HCT116 (cell line): ENCODE data around the gene TBXA2R. TPM values are rescaled to one million over a fixed set of nuclear protein-coding genes. Genes with fewer than 3 reads are reported as not detected.
A peak's percentile ranks its signal among the peaks of the same experiment; 100 is the strongest.

ENCODE experiments used
- ATAC-seq: fragments of 200-7000 bp; cut with Tn5 transposase; 2 replicates; pipeline ENCODE4 v1.9.1; 2020; ENCODE audit warnings: mild to moderate bottlenecking, moderate library complexity
- BruUV-seq: library from RNA; stranded (reverse); fragments of 400-500 nt; replicated peaks from 2 replicates; lab custom pipeline; 2021; lab: Mats Ljungman, UMichigan
- CTCF ChIA-PET: fragments of 300-600 bp; sonication (Branson Sonifier 250); formaldehyde crosslinking; loops from one replicate; lab custom pipeline; 2021; ENCODE audit warnings: antibody characterized with exemption; lab: Charles Lee
- POLR2A ChIA-PET: fragments of 300-600, 350-600 bp; sonication (Branson Sonifier 250); formaldehyde crosslinking; loops from one replicate; lab custom pipeline; 2021; ENCODE audit warnings: antibody characterized with exemption; lab: Charles Lee
- RAD21 ChIA-PET, 2 experiments: fragments of 300-600 bp; sonication (Branson Sonifier 250); formaldehyde crosslinking; loops; one replicate each; lab custom pipeline; 2023; ENCODE audit warnings: low total read pairs in 2 of 2; ENCODE audit not compliant: uncharacterized antibody in 2 of 2, unreplicated experiment in 2 of 2, low non-redundant PET in 1 of 2; lab: Charles Lee
- DNase-seq: peaks from one replicate; pipeline ENCODE4 v3.0.0-alpha.2; 2010; ENCODE audit warnings: low read depth, low spot score
- H2AFZ ChIP-seq: fragments of 200-600 bp; shearing (Covaris generic), sonication (generic); 2 replicates; pipeline ENCODE4 v1.6.1; 2017; ENCODE audit warnings: low read depth, mixed run types, mixed read lengths, antibody characterized with exemption, low read length; ENCODE audit not compliant: poor library complexity, severe bottlenecking
- H3K27ac ChIP-seq: 2 replicates; pipeline ENCODE4 v1.5.1; 2012; ENCODE audit warnings: low read depth, low read length
- H3K27me3 ChIP-seq: fragments of 200-600 bp; sonication (generic); 2 replicates; pipeline ENCODE4 v1.6.1; 2016; ENCODE audit warnings: mixed run types, low read length, mixed read lengths; ENCODE audit not compliant: insufficient read depth
- H3K36me3 ChIP-seq, 2 experiments: fragments of 200-500 bp in 1 of 2; fragments of 200-600 bp in 1 of 2; sonication (Bioruptor generic) in 1 of 2; sonication (generic) in 1 of 2; 2 replicates each; pipeline versions ENCODE4 v1.5.1 to v1.6.1; 2014 to 2016; ENCODE audit warnings: low read length in 2 of 2, inconsistent platforms in 1 of 2, mixed read lengths in 1 of 2, mixed run types in 1 of 2; ENCODE audit not compliant: insufficient read depth in 2 of 2, control insufficient read depth in 1 of 2
- H3K4me1 ChIP-seq, 2 experiments: fragments of 200-600 bp in 1 of 2; sonication (generic) in 1 of 2; 2 replicates each; pipeline versions ENCODE4 v1.5.1 to v1.6.1; 2012 to 2017; ENCODE audit warnings: low read length in 2 of 2, inconsistent platforms in 1 of 2, mild to moderate bottlenecking in 1 of 2, mixed read lengths in 1 of 2, mixed run types in 1 of 2, moderate library complexity in 1 of 2; ENCODE audit not compliant: insufficient read depth in 2 of 2, control insufficient read depth in 1 of 2
- H3K4me2 ChIP-seq: fragments of 200-600 bp; sonication (generic); 2 replicates; pipeline ENCODE4 v1.6.1; 2017; ENCODE audit warnings: mixed run types, low read length, mixed read lengths
- H3K4me3 ChIP-seq, 2 experiments: fragments of 200-600 bp in 1 of 2; sonication (generic) in 1 of 2; replicated peaks in 1 of 2; 2 replicates each; pipeline ENCODE4 v1.5.1; 2011 to 2016; ENCODE audit warnings: low read length in 2 of 2, control low read depth in 1 of 2, low read depth in 1 of 2, mild to moderate bottlenecking in 1 of 2, mixed read lengths in 1 of 2, mixed run types in 1 of 2
- H3K79me2 ChIP-seq: fragments of 200-600 bp; sonication (generic); 2 replicates; pipeline ENCODE4 v1.6.1; 2017; ENCODE audit warnings: mild to moderate bottlenecking, mixed run types, low read length, moderate library complexity, mixed read lengths; ENCODE audit not compliant: insufficient read depth
- H3K9ac ChIP-seq: fragments of 200-600 bp; sonication (generic); 2 replicates; pipeline ENCODE4 v1.6.1; 2016; ENCODE audit warnings: low read length, mixed read lengths
- H3K9me2 ChIP-seq: fragments of 200-600 bp; sonication (generic), shearing (Covaris generic); 2 replicates; pipeline ENCODE4 v1.6.1; 2017; ENCODE audit warnings: mixed run types, mild to moderate bottlenecking, moderate library complexity; ENCODE audit not compliant: insufficient read depth
- H3K9me3 ChIP-seq, 2 experiments: fragments of 200-500 bp in 1 of 2; fragments of 200-600 bp in 1 of 2; sonication (Bioruptor generic) in 1 of 2; sonication (generic) in 1 of 2; 2 replicates each; pipeline ENCODE4 v1.6.1; 2014 to 2017; ENCODE audit warnings: low read length in 2 of 2, mixed read lengths in 2 of 2, inconsistent platforms in 1 of 2, low read depth in 1 of 2, mild to moderate bottlenecking in 1 of 2, mixed run types in 1 of 2, moderate library complexity in 1 of 2; ENCODE audit not compliant: control insufficient read depth in 1 of 2, insufficient read depth in 1 of 2
- H4K20me1 ChIP-seq: fragments of 200-600 bp; sonication (generic), shearing (Covaris generic); 2 replicates; pipeline ENCODE4 v1.6.1; 2017; ENCODE audit warnings: mixed run types, mild to moderate bottlenecking, moderate library complexity; ENCODE audit not compliant: insufficient read depth
- ATF3 ChIP-seq: IDR thresholded peaks from 2 replicates; pipeline ENCODE4 v1.6.1; 2012
- CBX3 ChIP-seq: IDR thresholded peaks from 2 replicates; pipeline ENCODE4 v1.6.1; 2012; ENCODE audit warnings: low read depth
- CEBPB ChIP-seq: IDR thresholded peaks from 2 replicates; pipeline ENCODE4 v1.6.1; 2012; ENCODE audit warnings: low read depth
- EGR1 ChIP-seq: IDR thresholded peaks from 2 replicates; pipeline ENCODE4 v1.6.1; 2012; ENCODE audit warnings: low read depth
- ELF1 ChIP-seq: IDR thresholded peaks from 2 replicates; pipeline ENCODE4 v1.6.1; 2012; ENCODE audit warnings: low read depth, borderline replicate concordance
- EZH2 ChIP-seq: fragments of 200-600 bp; sonication (generic); IDR thresholded peaks from 2 replicates; pipeline ENCODE4 v1.6.1; 2017; ENCODE audit warnings: antibody characterized with exemption, mixed run types
- EZH2phosphoT487 ChIP-seq: fragments of 200-600 bp; IDR thresholded peaks from 2 replicates; pipeline ENCODE4 v1.6.1; 2018; ENCODE audit warnings: antibody characterized with exemption, borderline replicate concordance
- JUND ChIP-seq: IDR thresholded peaks from 2 replicates; pipeline ENCODE4 v1.6.1; 2012
- POLR2A ChIP-seq: IDR thresholded peaks from 2 replicates; pipeline ENCODE4 v1.7.0; 2011; ENCODE audit warnings: borderline replicate concordance; ENCODE audit not compliant: insufficient read depth, insufficient read length; ENCODE audit errors: extremely low read depth
- POLR2AphosphoS5 ChIP-seq: IDR thresholded peaks from 2 replicates; pipeline ENCODE4 v1.6.1; 2011; ENCODE audit warnings: mild to moderate bottlenecking, low read depth, low read length, moderate library complexity
- RAD21 ChIP-seq: IDR thresholded peaks from 2 replicates; pipeline ENCODE4 v1.6.1; 2012; ENCODE audit warnings: low read depth, mild to moderate bottlenecking
- SP1 ChIP-seq: IDR thresholded peaks from 2 replicates; pipeline ENCODE4 v1.6.1; 2012; ENCODE audit warnings: low read depth
- TCF7L2 ChIP-seq: IDR thresholded peaks from 2 replicates; pipeline ENCODE4 v1.7.0; 2011; ENCODE audit warnings: borderline replicate concordance, inconsistent platforms; ENCODE audit not compliant: insufficient read depth, insufficient read length; ENCODE audit errors: extremely low read depth
- YY1 ChIP-seq: IDR thresholded peaks from 2 replicates; pipeline ENCODE4 v1.6.1; 2011; ENCODE audit warnings: low read length, low read depth, moderate library complexity, mild to moderate bottlenecking; ENCODE audit not compliant: insufficient replicate concordance; ENCODE audit errors: extremely low read depth
- ZBTB33 ChIP-seq: IDR thresholded peaks from 2 replicates; pipeline ENCODE4 v1.6.1; 2011; ENCODE audit warnings: mild to moderate bottlenecking, low read length, moderate library complexity; ENCODE audit not compliant: insufficient replicate concordance; ENCODE audit errors: extremely low read depth
- ZFX ChIP-seq: fragments of 450-650 bp; IDR thresholded peaks from 2 replicates; pipeline ENCODE4 v1.6.1; 2017
- ZNF274 ChIP-seq: fragments of 200-500 bp; sonication (Bioruptor generic); IDR thresholded peaks from 2 replicates; pipeline ENCODE4 v1.6.1; 2014; ENCODE audit warnings: mild to moderate bottlenecking, low read depth, low read length, inconsistent platforms
- intact Hi-C: fragments of 100-400 bp; cut with micrococcal nuclease; formaldehyde crosslinking; loops from 2 replicates; pipeline ENCODE4 v1.10.0; 2022
- total RNA-seq: library from RNA; stranded (reverse); gene quantifications from one replicate; pipeline ENCODE4 v1.2.1, GENCODE V29; 2021; ENCODE audit not compliant: unreplicated experiment
- TF ChIP-seq, protein P1 (sequence below): IDR thresholded peaks from 2 replicates; pipeline ENCODE4 v1.6.1; 2012

The TBXA2R gene
- total RNA-seq, 1 experiment from 2014 or later = 2.3 TPM

GRCh38 chr19:3642987-3643673 is 36.5 kb upstream of the TBXA2R start:
- ChIA-PET POLR2A (no interaction called here), RAD21 (no interaction called here), CTCF (no interaction called here)
- Histone ChIP-seq H3K9me3 (no peaks in the 10 kb centered on the region), H3K4me2 (peak overlapping the region; percentile 36; the same call in 1 of the 2 replicates), H3K9me2 (no peaks in the 10 kb centered on the region), H3K27me3 (no peaks in the 10 kb centered on the region), H3K79me2 (no peaks in the 10 kb centered on the region), H3K36me3 (no peaks in the 10 kb centered on the region; a peak in 1 of 4 replicates), H2AFZ (no peak overlapping the region), H3K4me1 (peaks cover 3 to 10% of the 10 kb centered on the region in 2 experiments; a peak in 3 of 4 replicates), H4K20me1 (no peaks in the 10 kb centered on the region), H3K9ac (no peak overlapping the region), H3K27ac (no peak overlapping the region; the same call in 1 of the 2 replicates), H3K4me3 (no peak overlapping the region)
- no peak for TF ChIP-seq ZNF274
- TF ChIP-seq EGR1 = peak; percentile 65
- intact Hi-C loops = no loop called here
- peak; percentile 67 for DNase-seq
- BruUV-seq = no TSS peak
- ATAC-seq = peak; percentile 96

- Histone ChIP-seq H3K27ac (no peak overlapping the region), H2AFZ (no peak overlapping the region), H3K4me1 (peaks cover 3 to 10% of the 10 kb centered on the region in 2 experiments; a peak in 3 of 4 replicates), H3K9me3 (no peaks in the 10 kb centered on the region), H3K36me3 (no peaks in the 10 kb centered on the region; a peak in 1 of 4 replicates), H3K4me3 (no peak overlapping the region), H3K9ac (no peak overlapping the region), H3K4me2 (peak overlapping the region; percentile 36; the same call in 1 of the 2 replicates), H3K79me2 (no peaks in the 10 kb centered on the region), H3K27me3 (no peaks in the 10 kb centered on the region), H4K20me1 (no peaks in the 10 kb centered on the region), H3K9me2 (no peaks in the 10 kb centered on the region)
- intact Hi-C loops = no loop called here
- ATAC-seq (no peak), DNase-seq (no peak)
- no TSS peak for BruUV-seq
- ChIA-PET RAD21 (no interaction called here), CTCF (no interaction called here), POLR2A (no interaction called here)
- no peak for TF ChIP-seq RAD21
- no peak for TF ChIP-seq EZH2phosphoT487
- TF ChIP-seq TCF7L2 = no peak
- no peak for TF ChIP-seq CBX3
- no peak for TF ChIP-seq ZFX
- no peak for TF ChIP-seq ELF1
- no peak for TF ChIP-seq YY1
- no peak for TF ChIP-seq JUND
- TF ChIP-seq EZH2 = no peak
- no peak for TF ChIP-seq ATF3
- no peak for TF ChIP-seq EGR1
- TF ChIP-seq SP1 = no peak
- TF ChIP-seq POLR2AphosphoS5 = no peak
- no peak for TF ChIP-seq ZBTB33
- TF ChIP-seq, protein P1, sequence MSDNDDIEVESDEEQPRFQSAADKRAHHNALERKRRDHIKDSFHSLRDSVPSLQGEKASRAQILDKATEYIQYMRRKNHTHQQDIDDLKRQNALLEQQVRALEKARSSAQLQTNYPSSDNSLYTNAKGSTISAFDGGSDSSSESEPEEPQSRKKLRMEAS = no peak
- no peak for TF ChIP-seq CEBPB
- no peak for TF ChIP-seq POLR2A
Observed at GRCh38 chr19:3642296-3642695, 35.6 kb upstream of the TBXA2R start.
